ENCODE results near the gene MRGPRG.

- TF ChIP-seq, protein P1, sequence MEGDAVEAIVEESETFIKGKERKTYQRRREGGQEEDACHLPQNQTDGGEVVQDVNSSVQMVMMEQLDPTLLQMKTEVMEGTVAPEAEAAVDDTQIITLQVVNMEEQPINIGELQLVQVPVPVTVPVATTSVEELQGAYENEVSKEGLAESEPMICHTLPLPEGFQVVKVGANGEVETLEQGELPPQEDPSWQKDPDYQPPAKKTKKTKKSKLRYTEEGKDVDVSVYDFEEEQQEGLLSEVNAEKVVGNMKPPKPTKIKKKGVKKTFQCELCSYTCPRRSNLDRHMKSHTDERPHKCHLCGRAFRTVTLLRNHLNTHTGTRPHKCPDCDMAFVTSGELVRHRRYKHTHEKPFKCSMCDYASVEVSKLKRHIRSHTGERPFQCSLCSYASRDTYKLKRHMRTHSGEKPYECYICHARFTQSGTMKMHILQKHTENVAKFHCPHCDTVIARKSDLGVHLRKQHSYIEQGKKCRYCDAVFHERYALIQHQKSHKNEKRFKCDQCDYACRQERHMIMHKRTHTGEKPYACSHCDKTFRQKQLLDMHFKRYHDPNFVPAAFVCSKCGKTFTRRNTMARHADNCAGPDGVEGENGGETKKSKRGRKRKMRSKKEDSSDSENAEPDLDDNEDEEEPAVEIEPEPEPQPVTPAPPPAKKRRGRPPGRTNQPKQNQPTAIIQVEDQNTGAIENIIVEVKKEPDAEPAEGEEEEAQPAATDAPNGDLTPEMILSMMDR (optimal IDR thresholded peaks at IDR 0.05 in 1 of 3, IDR thresholded peaks at IDR 0.05 in 1 of 3, conservative IDR thresholded peaks at IDR 0.05 in 1 of 3; ENCODE audit: extremely low read depth in 1 of 3, insufficient read depth in 2 of 3, low read length in 3 of 3): no peak
- TF ChIP-seq EZH2 (IDR thresholded peaks at IDR 0.05; ENCODE audit: low read length): no peak
These were observed 42.1 kb downstream of the MRGPRG start for GRCh38 chr11:3176487-3176886.

Measured in keratinocyte (primary cell).